RWPE2 (cell line): ENCODE data around the gene GJC2.
"Not testable (repeated sequence)": the region's sequence is repeated elsewhere in the genome, so short reads cannot be mapped to it uniquely, and the experiment has no call there.

Source experiments
- ATAC-seq: fragments of 200-7000 bp; cut with Tn5 transposase; 3 replicates; pipeline ENCODE4 v1.9.1; 2021; ENCODE audit warnings: low read depth
- DNase-seq: peaks from one replicate; pipeline ENCODE4 v3.0.0-alpha.2; 2020; ENCODE audit warnings: low spot score
- H3K27ac ChIP-seq: fragments of 450-650 bp; 2 replicates; pipeline ENCODE4 v1.5.1; 2017; ENCODE audit warnings: mild to moderate bottlenecking; ENCODE audit not compliant: poor library complexity, severe bottlenecking
- H3K27me3 ChIP-seq: fragments of 250-450 bp; sonication (Bioruptor Pico); 2 replicates; pipeline ENCODE4 v1.5.1; 2021; ENCODE audit warnings: mild to moderate bottlenecking, moderate library complexity; ENCODE audit not compliant: insufficient read depth, poor library complexity, severe bottlenecking
- H3K36me3 ChIP-seq: fragments of 250-450 bp; sonication (Bioruptor Pico); 2 replicates; pipeline ENCODE4 v1.5.1; 2020; ENCODE audit warnings: low read depth, mild to moderate bottlenecking, moderate library complexity
- H3K4me1 ChIP-seq: fragments of 250-450 bp; sonication (Bioruptor Pico); 2 replicates; pipeline ENCODE4 v1.5.1; 2021; ENCODE audit warnings: mild to moderate bottlenecking, moderate library complexity; ENCODE audit not compliant: insufficient read depth, poor library complexity, severe bottlenecking
- H3K4me3 ChIP-seq: fragments of 250-450 bp; sonication (Bioruptor Pico); 2 replicates; pipeline ENCODE4 v1.5.1; 2021; ENCODE audit warnings: mild to moderate bottlenecking, moderate library complexity; ENCODE audit not compliant: severe bottlenecking
- H3K9me3 ChIP-seq: fragments of 250-450 bp; sonication (Bioruptor Pico); 2 replicates; pipeline ENCODE4 v1.5.1; 2021; ENCODE audit warnings: mild to moderate bottlenecking, moderate library complexity; ENCODE audit not compliant: severe bottlenecking
- CTCF ChIP-seq: fragments of 450-650 bp; IDR thresholded peaks from one replicate; pipeline ENCODE4 v1.5.1; 2017; ENCODE audit warnings: mild to moderate bottlenecking, moderate library complexity; ENCODE audit not compliant: poor library complexity, severe bottlenecking

GJC2 gene

GRCh38 chr1:228171221-228171891, 21.6 kb downstream of the GJC2 start:
- TF ChIP-seq CTCF, result no peak
- ATAC-seq, result no peak

DNA sequence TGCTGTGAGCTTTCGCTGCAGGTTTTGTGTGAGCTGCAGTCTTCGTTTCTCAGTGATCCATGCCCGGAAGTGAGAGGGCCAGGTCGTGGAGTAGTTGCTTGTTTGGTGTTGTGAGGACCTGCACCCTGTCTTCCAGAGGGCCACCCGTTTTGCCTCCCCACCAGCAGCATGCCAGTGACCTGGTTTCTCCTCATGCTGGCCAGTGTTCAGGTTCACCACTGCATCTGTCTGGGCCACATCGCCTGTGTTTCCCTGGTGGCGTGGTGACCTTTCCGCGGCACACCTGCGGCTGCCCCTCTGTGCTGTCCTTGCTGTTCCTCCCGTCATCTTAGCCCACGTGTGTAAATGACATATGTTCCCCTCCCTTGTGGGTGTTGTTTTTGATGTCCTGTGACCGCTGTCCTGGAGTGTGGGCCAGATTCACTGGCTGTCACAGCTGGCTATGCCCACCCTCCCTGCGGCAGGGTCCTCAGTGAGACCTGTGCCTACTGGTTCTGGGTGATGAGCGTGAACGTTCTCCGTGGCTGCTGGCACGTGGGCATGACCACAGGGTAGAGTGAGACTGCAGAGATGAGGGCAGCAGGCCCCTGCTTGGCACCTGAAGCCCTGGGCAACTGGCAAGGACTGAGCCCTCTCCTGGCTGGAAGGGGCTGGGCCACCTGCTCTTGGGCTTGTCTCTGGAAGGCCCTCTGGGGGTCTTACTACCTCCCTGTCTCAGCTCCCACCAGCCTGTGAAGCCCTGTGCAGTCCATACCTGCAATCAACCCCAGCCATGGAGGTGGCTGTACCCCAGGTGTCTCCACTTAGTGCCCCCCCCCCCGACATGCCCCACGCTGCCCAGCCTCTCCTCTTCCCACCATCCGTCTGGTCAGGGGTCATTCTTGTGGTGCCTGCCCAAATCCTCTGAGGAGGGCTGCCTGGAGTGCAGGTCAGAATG, 23.1 kb downstream of the GJC2 start:
- no peak overlapping the region for H3K4me3 ChIP-seq
- TF ChIP-seq CTCF, result no peak
- H3K36me3 ChIP-seq, result no peaks in the 10 kb centered on the region
- DNase-seq, result no peak
- no peak for ATAC-seq
- H3K4me1 ChIP-seq, result no peaks in the 10 kb centered on the region
- no peak overlapping the region for H3K27ac ChIP-seq
- H3K9me3 ChIP-seq, result no peaks in the 10 kb centered on the region
- H3K27me3 ChIP-seq, result no peaks in the 10 kb centered on the region

More at GRCh38 chr1:228171221-228171891, 21.6 kb downstream of the GJC2 start:
- H3K4me1 ChIP-seq, result no peaks in the 10 kb centered on the region
- no peaks in the 10 kb centered on the region for H3K27me3 ChIP-seq
- DNase-seq, result no peak
- H3K27ac ChIP-seq, result no peak overlapping the region
- H3K36me3 ChIP-seq, result no peaks in the 10 kb centered on the region
- H3K4me3 ChIP-seq, result no peak overlapping the region
- H3K9me3 ChIP-seq, result no peaks in the 10 kb centered on the region

GRCh38 chr1:228173528-228174481, 24.1 kb downstream of the GJC2 start:
- not testable (repeated sequence) for H3K4me3 ChIP-seq, H3K9me3 ChIP-seq, H3K27me3 ChIP-seq, H3K36me3 ChIP-seq, DNase-seq, H3K4me1 ChIP-seq, H3K27ac ChIP-seq
- 0 out of 3 replicates have a peak, but pooled peaks have one; percentile 46 for ATAC-seq

DNA sequence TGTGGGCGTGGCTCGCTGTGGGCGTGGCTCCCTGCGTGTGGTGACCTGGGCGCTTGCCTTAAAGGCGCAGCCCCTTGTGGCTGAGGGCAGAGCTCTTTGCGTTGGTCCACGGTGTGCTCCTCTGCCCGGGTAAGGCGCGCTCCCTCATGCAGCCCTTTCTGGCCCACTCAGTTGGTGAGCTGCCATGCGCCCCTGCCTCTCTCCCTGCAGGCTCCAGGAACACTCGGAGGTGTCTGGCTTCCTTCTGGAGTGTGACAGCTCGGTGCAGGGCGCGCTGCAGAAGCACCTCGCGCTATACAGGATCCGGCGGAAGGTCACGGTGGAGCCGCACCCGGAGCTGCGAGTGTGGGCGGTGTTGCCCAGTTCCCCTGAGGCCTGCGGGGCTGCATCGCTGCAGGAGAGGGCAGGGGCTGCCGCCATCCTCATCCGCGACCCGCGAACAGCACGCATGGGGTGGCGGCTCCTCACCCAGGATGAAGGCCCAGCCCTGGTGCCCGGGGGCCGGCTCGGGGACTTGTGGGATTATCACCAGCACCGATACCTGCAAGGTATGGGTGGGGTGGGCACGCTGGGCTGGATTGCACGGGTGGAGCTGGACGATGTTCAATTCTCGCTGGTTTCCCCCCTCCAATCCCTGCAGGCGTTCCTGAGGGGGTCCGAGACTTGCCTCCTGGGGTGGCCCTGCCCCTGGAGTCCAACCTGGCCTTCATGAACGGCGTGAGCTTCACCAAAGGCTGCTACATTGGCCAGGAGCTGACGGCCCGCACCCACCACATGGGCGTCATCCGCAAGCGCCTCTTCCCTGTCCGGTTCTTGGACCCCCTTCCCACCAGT, 25.0 kb downstream of the GJC2 start:
- ATAC-seq (no peak), DNase-seq (no peak)
- Histone ChIP-seq H3K4me3 (no peak overlapping the region), H3K27ac (no peak overlapping the region), H3K27me3 (no peaks in the 10 kb centered on the region), H3K36me3 (no peaks in the 10 kb centered on the region), H3K4me1 (no peaks in the 10 kb centered on the region), H3K9me3 (no peaks in the 10 kb centered on the region)
- TF ChIP-seq CTCF, result no peak
